Measurements from ENCODE around the gene LHX4.

Gene LHX4

GRCh38 chr1:180287988-180288705 is 58.1 kb downstream of the LHX4 start:
- in situ Hi-C loops (cut with MboI; ENCODE audit: low sequenced_read_pairs), result no loop called here

GRCh38 chr1:180288940-180289339 is 58.9 kb downstream of the LHX4 start:
- in situ Hi-C loops (cut with MboI; ENCODE audit: low sequenced_read_pairs), result no loop called here

- in situ Hi-C loops (cut with MboI; ENCODE audit: low sequenced_read_pairs), result no loop called here
Measured at GRCh38 chr1:180290265-180291001, 60.4 kb downstream of the LHX4 start.

- in situ Hi-C loops (cut with MboI; ENCODE audit: low sequenced_read_pairs), result no loop called here
Measured at GRCh38 chr1:180291004-180291403, 60.9 kb downstream of the LHX4 start.

- in situ Hi-C loops (cut with MboI; ENCODE audit: low sequenced_read_pairs), result no loop called here
Measured at GRCh38 chr1:180294711-180295110, 64.6 kb downstream of the LHX4 start.

- in situ Hi-C loops (cut with MboI; ENCODE audit: low sequenced_read_pairs), result no loop called here
Measured at GRCh38 chr1:180295999-180296398, 65.9 kb downstream of the LHX4 start.

GRCh38 chr1:180299479-180300221 is 69.6 kb downstream of the LHX4 start:
- in situ Hi-C loops (cut with MboI; ENCODE audit: low sequenced_read_pairs), result no loop called here

- in situ Hi-C loops (cut with MboI; ENCODE audit: low sequenced_read_pairs), result no loop called here
Measured at GRCh38 chr1:180301135-180301742, 71.2 kb downstream of the LHX4 start.

- in situ Hi-C loops (cut with MboI; ENCODE audit: low sequenced_read_pairs), result no loop called here
Measured at GRCh38 chr1:180309338-180309737, 79.3 kb downstream of the LHX4 start.

- in situ Hi-C loops (cut with MboI; ENCODE audit: low sequenced_read_pairs), result no loop called here
Measured at GRCh38 chr1:180310095-180310494, 80.0 kb downstream of the LHX4 start.

GRCh38 chr1:180311011-180311730 is 81.1 kb downstream of the LHX4 start:
- in situ Hi-C loops (cut with MboI; ENCODE audit: low sequenced_read_pairs), result no loop called here

GRCh38 chr1:180312926-180313325 is 82.9 kb downstream of the LHX4 start:
- in situ Hi-C loops (cut with MboI; ENCODE audit: low sequenced_read_pairs), result no loop called here

GRCh38 chr1:180327089-180327488 is 97.0 kb downstream of the LHX4 start:
- in situ Hi-C loops (cut with MboI; ENCODE audit: low sequenced_read_pairs), result no loop called here

Data from HL-60/S4 (cell line).